ENCODE results near the gene MCF2L2.

GRCh38 chr3:183272791-183273190 is 155.6 kb downstream of the MCF2L2 start:
- TF ChIP-seq, protein P1, sequence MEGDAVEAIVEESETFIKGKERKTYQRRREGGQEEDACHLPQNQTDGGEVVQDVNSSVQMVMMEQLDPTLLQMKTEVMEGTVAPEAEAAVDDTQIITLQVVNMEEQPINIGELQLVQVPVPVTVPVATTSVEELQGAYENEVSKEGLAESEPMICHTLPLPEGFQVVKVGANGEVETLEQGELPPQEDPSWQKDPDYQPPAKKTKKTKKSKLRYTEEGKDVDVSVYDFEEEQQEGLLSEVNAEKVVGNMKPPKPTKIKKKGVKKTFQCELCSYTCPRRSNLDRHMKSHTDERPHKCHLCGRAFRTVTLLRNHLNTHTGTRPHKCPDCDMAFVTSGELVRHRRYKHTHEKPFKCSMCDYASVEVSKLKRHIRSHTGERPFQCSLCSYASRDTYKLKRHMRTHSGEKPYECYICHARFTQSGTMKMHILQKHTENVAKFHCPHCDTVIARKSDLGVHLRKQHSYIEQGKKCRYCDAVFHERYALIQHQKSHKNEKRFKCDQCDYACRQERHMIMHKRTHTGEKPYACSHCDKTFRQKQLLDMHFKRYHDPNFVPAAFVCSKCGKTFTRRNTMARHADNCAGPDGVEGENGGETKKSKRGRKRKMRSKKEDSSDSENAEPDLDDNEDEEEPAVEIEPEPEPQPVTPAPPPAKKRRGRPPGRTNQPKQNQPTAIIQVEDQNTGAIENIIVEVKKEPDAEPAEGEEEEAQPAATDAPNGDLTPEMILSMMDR (conservative IDR thresholded peaks at IDR 0.05) = no peak
- TF ChIP-seq EZH2 (IDR thresholded peaks at IDR 0.05; ENCODE audit: low read depth) = no peak
